HG02870 (cell line): Measurements from ENCODE around the gene TMEM167A.

ENCODE experiments used
- ATAC-seq: cut with Tn5 transposase; IDR thresholded peaks from one replicate; pipeline ENCODE4 v1.9.1; 2021; ENCODE audit warnings: mild to moderate bottlenecking, moderate library complexity; ENCODE audit not compliant: unreplicated experiment

The TMEM167A gene

GRCh38 chr5:83076742-83077661, at the start of gene TMEM167A, which contains the start of gene XRCC4:
Gene TMEM167A, minus strand, starts transcription at chr5:83077394. Its CDS starts 71 bp downstream, at chr5:83077323.
Gene XRCC4, plus strand, starts transcription at chr5:83077547. Its CDS starts 27,373 bp downstream, at chr5:83104920.
- peak; percentile 96 for ATAC-seq

GRCh38 chr5:83126501-83126900, 49.3 kb upstream of the TMEM167A start:
- ATAC-seq, result no peak

- ATAC-seq, result no peak
Measured at GRCh38 chr5:83125560-83125959, 48.4 kb upstream of the TMEM167A start.

- ATAC-seq, result no peak
Measured at GRCh38 chr5:83124593-83124992, 47.4 kb upstream of the TMEM167A start.

GRCh38 chr5:83118976-83119375, 41.8 kb upstream of the TMEM167A start:
- no peak for ATAC-seq

- ATAC-seq, result no peak
Measured at GRCh38 chr5:83118471-83118870, 41.3 kb upstream of the TMEM167A start.

- ATAC-seq, result no peak
Measured at GRCh38 chr5:83115816-83116215, 38.6 kb upstream of the TMEM167A start.

- ATAC-seq, result no peak
Measured at GRCh38 chr5:83109380-83109779, 32.2 kb upstream of the TMEM167A start.

GRCh38 chr5:83107692-83108420, 30.7 kb upstream of the TMEM167A start:
- ATAC-seq, result no peak

GRCh38 chr5:83104021-83104420, 26.8 kb upstream of the TMEM167A start:
- ATAC-seq, result no peak

- no peak for ATAC-seq
Measured at GRCh38 chr5:83102364-83102980, 25.3 kb upstream of the TMEM167A start.

- ATAC-seq, result no peak
Measured at GRCh38 chr5:83101514-83101913, 24.3 kb upstream of the TMEM167A start.

GRCh38 chr5:83099445-83099844, 22.3 kb upstream of the TMEM167A start:
- ATAC-seq, result no peak

GRCh38 chr5:83099001-83099400, 21.8 kb upstream of the TMEM167A start:
- ATAC-seq, result no peak

- peak; percentile 56 for ATAC-seq
Measured at GRCh38 chr5:83097689-83098231, 20.6 kb upstream of the TMEM167A start.

GRCh38 chr5:83096660-83097339, 19.6 kb upstream of the TMEM167A start:
- no peak for ATAC-seq

GRCh38 chr5:83095957-83096539, 18.9 kb upstream of the TMEM167A start:
- no peak for ATAC-seq

- no peak for ATAC-seq
Measured at GRCh38 chr5:83095163-83095956, 18.2 kb upstream of the TMEM167A start.

- ATAC-seq, result no peak
Measured at GRCh38 chr5:83093692-83094091, 16.5 kb upstream of the TMEM167A start.
